ENCODE measurements around the gene C2CD4C.

The C2CD4C gene, protein sequence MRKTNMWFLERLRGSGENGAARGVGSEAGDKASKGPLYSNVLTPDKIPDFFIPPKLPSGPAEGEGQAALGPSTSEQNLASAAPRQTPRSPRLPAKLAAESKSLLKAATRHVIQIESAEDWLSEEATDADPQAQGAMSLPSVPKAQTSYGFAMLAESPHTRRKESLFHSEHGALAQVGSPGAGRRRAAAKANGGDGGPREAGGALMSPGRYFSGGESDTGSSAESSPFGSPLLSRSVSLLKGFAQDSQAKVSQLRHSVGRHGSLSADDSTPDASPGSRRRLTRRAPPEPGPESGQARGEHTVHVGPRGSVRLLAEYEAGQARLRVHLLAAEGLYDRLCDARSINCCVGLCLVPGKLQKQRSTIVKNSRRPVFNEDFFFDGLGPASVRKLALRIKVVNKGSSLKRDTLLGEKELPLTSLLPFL

DNA sequence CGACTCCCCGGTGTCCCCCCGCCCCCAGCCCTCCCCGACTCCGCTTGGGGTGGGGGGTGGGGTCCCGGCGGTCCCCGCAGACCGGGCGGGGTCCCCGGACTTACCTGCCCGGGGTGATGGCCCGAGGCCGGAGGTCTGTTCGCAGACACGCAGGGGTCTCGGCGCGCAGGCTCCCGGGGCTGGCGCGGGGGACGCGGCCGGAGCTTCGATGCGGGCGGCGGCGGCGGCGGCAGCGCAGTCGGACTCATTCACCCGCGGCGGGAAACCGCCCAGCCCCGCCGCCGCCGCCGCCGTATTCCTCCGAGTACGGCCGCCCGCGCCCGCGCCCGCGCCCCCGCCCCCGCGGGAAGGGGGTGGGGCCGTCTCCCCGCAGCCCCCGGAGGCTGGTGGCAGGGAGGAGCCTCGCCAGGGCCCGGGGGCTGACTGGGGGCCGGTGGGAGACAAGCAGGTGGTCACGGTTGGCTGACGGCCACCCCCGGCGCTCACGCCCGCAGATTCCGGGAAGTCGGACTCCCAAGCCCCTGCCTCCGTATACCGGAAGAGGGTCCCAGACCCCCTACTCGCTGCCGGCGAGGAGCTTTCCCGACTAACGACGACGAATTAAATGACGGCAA is at the start of gene C2CD4C:
Gene C2CD4C (minus strand): TSS at position 246 of the 614 bp plus-strand sequence. CDS start 786 bp downstream, outside the sequence.
- TF ChIP-seq, protein P1, sequence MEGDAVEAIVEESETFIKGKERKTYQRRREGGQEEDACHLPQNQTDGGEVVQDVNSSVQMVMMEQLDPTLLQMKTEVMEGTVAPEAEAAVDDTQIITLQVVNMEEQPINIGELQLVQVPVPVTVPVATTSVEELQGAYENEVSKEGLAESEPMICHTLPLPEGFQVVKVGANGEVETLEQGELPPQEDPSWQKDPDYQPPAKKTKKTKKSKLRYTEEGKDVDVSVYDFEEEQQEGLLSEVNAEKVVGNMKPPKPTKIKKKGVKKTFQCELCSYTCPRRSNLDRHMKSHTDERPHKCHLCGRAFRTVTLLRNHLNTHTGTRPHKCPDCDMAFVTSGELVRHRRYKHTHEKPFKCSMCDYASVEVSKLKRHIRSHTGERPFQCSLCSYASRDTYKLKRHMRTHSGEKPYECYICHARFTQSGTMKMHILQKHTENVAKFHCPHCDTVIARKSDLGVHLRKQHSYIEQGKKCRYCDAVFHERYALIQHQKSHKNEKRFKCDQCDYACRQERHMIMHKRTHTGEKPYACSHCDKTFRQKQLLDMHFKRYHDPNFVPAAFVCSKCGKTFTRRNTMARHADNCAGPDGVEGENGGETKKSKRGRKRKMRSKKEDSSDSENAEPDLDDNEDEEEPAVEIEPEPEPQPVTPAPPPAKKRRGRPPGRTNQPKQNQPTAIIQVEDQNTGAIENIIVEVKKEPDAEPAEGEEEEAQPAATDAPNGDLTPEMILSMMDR (IDR thresholded peaks at IDR 0.05; ENCODE audit: borderline replicate concordance, insufficient read depth, low read depth, low read length), result no peak
- no peak within 1 kb of the TSS for H3K4me3 ChIP-seq (ENCODE audit: low read depth, low read length)

DNA sequence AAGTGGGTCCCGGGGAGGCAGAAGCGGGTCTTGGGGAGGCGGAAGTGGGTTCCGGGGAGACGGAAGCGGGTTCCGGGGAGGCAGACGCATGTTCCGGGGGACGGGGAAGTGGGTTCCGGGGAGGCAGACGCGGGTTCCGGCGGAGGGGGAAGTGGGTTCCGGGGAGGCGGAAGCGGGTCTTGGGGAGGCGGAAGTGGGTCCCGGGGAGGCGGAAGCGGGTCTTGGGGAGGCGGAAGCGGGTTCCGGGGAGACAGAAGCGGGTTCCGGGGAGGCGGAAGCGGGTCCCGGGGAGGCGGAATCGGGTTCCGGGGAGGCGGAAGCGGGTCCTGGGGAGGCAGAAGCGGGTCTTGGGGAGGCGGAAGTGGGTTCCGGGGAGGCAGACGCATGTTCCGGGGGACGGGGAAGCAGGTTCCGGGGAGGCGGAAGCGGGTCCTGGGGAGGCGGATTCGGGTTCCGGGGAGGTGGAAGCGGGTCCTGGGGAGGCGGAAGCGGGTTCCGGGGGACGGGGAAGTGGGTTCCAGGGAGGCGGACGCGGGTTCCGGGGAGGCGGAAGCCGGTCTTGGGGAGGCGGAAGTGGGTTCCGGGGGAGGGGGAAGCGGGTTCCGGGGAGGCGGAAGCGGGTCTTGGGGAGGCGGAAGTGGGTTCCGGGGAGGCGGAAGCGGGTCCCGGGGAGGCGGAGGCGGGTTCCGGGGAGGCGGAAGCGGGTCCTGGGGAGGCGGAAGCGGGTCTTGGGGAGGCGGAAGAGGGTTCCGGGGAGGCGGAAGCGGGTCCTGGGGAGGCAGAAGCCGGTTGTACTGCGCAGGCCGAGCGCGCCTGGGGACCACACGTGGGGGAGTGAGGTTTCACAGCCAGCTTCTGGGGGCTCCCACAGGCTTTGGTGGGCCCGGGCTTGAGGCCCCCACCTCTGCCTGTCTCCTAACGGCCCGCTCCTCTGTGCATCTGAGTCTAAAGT is 49.4 kb upstream of the C2CD4C start:
- H3K4me3 ChIP-seq (ENCODE audit: low read depth, low read length), result no peak overlapping the region
- TF ChIP-seq, protein P1 (IDR thresholded peaks at IDR 0.05; ENCODE audit: borderline replicate concordance, insufficient read depth, low read depth, low read length), result no peak

DNA sequence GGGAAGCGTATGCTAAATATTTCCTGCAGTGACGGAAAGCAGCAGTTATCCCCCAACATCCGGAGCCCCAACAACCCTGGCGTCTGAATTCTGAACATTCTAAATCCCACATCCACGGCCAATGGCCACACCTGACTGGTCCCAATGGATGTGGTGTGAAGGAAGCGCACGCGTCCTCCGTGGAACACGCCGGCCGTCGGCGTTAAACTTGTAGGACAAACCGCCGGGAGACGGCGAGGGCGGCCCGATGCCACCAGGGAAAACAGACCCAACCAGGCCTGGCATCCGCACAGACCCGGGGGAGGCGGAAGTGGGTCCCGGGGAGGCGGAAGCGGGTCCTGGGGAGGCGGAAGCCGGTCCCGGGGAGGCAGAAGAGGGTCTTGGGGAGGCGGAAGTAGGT is 48.7 kb upstream of the C2CD4C start:
- TF ChIP-seq, protein P1 (IDR thresholded peaks at IDR 0.05; ENCODE audit: borderline replicate concordance, insufficient read depth, low read depth, low read length), result no peak
- H3K4me3 ChIP-seq (ENCODE audit: low read depth, low read length), result no peak overlapping the region

DNA sequence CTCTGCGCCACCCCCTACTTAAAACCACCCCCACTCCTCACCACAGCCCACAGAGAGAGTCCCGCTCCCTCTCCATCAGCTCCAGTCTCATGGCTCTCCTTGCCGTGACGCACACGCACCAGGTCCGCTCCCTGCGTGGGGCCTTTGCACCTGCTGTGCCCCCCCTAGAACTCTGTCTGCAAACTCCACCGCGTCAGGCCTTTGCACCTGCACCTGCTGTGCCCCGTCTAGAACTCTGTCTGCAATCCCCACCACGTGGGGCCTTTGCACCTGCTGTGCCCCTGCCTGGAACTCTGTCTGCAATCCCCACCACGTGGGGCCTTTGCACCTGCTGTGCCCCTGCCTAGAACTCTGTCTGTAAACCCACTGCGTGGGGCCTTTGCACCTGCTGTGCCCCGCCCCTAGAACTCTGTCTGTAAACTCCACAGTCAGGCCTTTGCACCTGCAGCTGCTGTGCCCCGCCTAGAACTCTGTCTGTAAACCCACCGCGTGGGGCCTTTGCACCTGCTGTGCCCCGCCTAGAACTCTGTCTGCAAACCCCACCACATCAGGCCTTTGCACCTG is 47.7 kb upstream of the C2CD4C start:
- H3K4me3 ChIP-seq (ENCODE audit: low read depth, low read length), result no peak overlapping the region
- TF ChIP-seq, protein P1 (IDR thresholded peaks at IDR 0.05; ENCODE audit: borderline replicate concordance, insufficient read depth, low read depth, low read length), result no peak

DNA sequence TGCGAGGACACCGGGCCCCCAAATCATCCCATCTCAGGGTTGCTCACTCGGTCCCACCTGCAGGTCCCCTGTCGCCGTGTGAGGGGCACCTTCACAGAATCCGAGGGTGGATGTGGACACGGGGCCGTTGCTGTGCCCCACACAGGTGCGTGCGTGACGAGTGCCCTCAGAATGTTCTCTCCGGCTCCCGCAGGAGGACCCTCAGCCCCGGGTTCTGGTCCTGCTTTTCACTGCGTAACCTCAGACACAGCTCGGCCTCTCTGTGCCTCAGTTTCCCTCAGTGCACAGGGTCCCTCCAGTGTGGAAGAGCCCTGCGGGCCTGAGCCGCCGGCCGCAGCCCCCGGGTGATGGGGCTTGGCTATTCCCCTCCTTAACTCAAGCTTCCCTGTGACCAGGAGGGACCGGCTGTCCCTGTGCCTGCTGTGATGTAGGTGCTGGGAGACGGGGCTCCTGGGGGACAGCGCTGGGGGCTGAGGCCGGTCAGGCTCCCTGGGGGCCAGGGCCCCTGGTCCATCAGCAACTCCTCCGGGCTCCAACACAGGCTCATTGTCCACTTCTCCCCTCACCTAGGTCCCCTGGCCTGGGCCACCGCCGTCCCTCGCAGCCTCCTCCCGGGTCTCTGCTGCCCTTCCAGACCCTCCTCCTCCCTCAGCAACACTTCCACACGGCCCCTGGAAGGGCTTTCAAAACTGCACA is 47.1 kb upstream of the C2CD4C start:
- no peak overlapping the region for H3K4me3 ChIP-seq (ENCODE audit: low read depth, low read length)
- TF ChIP-seq, protein P1 (IDR thresholded peaks at IDR 0.05; ENCODE audit: borderline replicate concordance, insufficient read depth, low read depth, low read length), result no peak

DNA sequence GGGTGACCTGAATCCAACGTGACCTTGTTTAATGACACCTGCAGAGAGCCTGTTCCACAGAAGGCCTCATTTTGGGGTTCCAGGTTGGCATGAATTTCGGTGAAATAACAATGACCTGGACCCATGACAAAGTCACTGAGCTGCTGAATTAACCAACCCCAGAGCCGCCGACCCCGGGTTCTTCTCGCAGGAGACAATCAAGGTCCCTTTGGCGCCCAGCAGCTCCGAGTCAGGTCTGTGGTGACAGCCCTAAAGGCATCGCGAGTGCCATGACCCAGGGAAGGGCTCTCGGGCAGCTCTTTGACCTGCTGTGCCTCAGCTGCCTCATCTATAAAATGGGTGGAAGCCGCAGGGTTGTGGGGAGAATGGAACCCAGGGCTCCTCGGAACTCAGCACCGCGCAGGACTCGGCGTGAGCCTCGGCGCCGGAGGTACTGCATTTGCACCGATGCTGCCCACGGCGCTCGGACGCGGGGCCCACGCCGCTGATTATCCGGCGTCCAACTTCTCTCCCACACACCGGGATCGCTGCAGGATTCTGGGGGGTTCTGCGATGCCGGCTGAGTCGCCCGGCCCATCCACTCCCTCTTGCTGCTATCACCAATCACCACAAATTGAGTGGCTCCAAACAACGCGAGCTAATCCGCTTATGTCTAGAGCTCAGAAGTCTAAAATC is 46.2 kb upstream of the C2CD4C start:
- TF ChIP-seq, protein P1 (IDR thresholded peaks at IDR 0.05; ENCODE audit: borderline replicate concordance, insufficient read depth, low read depth, low read length), result no peak
- H3K4me3 ChIP-seq (ENCODE audit: low read depth, low read length), result no peak overlapping the region
